ENCODE data around the gene AKAP13.

DNA sequence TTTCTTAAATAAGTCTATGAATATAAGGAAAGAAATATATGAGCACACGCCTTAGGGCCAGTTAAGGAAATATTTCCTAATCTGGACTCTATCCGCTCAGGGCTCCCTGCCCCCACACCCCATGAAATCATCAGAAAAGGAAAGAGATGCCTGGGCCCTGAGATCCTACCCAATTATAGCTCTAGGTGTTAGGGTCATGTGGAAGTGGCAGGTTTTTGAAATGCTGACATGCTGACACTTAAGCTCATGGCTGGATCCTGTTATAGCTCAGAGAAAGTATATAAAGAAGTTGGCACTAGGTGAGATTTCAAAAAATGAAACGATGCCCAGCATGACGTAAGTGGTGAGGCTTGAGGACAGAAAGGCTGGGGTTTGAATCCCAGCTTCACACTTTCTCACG, 43.5 kb upstream of the AKAP13 start:
- TF ChIP-seq POLR2A (IDR thresholded peaks at IDR 0.05) = no peak
- TF ChIP-seq POLR2AphosphoS5 (IDR thresholded peaks at IDR 0.05) = no peak
- TF ChIP-seq, protein P1, sequence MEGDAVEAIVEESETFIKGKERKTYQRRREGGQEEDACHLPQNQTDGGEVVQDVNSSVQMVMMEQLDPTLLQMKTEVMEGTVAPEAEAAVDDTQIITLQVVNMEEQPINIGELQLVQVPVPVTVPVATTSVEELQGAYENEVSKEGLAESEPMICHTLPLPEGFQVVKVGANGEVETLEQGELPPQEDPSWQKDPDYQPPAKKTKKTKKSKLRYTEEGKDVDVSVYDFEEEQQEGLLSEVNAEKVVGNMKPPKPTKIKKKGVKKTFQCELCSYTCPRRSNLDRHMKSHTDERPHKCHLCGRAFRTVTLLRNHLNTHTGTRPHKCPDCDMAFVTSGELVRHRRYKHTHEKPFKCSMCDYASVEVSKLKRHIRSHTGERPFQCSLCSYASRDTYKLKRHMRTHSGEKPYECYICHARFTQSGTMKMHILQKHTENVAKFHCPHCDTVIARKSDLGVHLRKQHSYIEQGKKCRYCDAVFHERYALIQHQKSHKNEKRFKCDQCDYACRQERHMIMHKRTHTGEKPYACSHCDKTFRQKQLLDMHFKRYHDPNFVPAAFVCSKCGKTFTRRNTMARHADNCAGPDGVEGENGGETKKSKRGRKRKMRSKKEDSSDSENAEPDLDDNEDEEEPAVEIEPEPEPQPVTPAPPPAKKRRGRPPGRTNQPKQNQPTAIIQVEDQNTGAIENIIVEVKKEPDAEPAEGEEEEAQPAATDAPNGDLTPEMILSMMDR (IDR thresholded peaks at IDR 0.05) = no peak
- TF ChIP-seq EP300 (IDR thresholded peaks at IDR 0.05) = no peak
